Esophagus muscularis mucosa (tissue), 4 donors: ENCODE data around the gene IL17RD. TPM values are rescaled to one million over a fixed set of nuclear protein-coding genes. Genes with fewer than 3 reads are reported as not detected.

Source experiments
- DNase-seq: peaks from one replicate; pipeline ENCODE4 v3.0.0-alpha.2; 2017; ENCODE audit errors: extremely low spot score
- H3K27ac ChIP-seq, 4 donors: fragments of 200-600 bp; sonication (generic); replicated peaks in 1 of 4; 1 replicate in 3 of 4; 2 replicates in 1 of 4; pipeline ENCODE4 v1.5.1; 2016 to 2019; ENCODE audit warnings: mild to moderate bottlenecking in 1 of 4
- H3K27me3 ChIP-seq, 4 donors: fragments of 200-600 bp; sonication (generic); one replicate each; pipeline versions ENCODE4 v1.5.1 to v1.6.0; 2016 to 2019
- H3K36me3 ChIP-seq, 4 donors: fragments of 200-600 bp; sonication (generic); one replicate each; pipeline ENCODE4 v1.5.1; 2016 to 2019
- H3K4me1 ChIP-seq, 4 donors: fragments of 200-600 bp; sonication (generic); one replicate each; pipeline ENCODE4 v1.5.1; 2016 to 2019
- H3K4me3 ChIP-seq, 4 donors: fragments of 200-600 bp; sonication (generic); 1 replicate in 2 of 4; 2 replicates in 2 of 4; pipeline ENCODE4 v1.5.1; 2016 to 2019; ENCODE audit warnings: mild to moderate bottlenecking in 4 of 4, moderate library complexity in 1 of 4
- H3K9me3 ChIP-seq, 4 donors: fragments of 200-600 bp; sonication (generic); 1 replicate in 3 of 4; 2 replicates in 1 of 4; pipeline ENCODE4 v1.5.1; 2016 to 2019
- EP300 ChIP-seq: sonication (generic); formaldehyde crosslinking; IDR thresholded peaks from one replicate; pipeline ENCODE4 v1.6.1; 2017; ENCODE audit warnings: antibody characterized with exemption
- POLR2A ChIP-seq: fragments of 450-650 bp; IDR thresholded peaks from one replicate; pipeline ENCODE4 v1.6.1; 2017; ENCODE audit warnings: antibody characterized with exemption, moderate library complexity, mild to moderate bottlenecking, low read depth
- POLR2AphosphoS5 ChIP-seq, 2 donors: sonication (generic); formaldehyde crosslinking; IDR thresholded peaks; one replicate each; pipeline ENCODE4 v1.6.1; 2017; ENCODE audit warnings: antibody characterized with exemption in 2 of 2
- WGBS: methylation state at CpG from one replicate; pipeline ENCODE4 v1.1.5; 2018; 5-methylcytosine and 5-hydroxymethylcytosine counted together
- intact Hi-C: fragments of 100-400 bp; cut with DNase I; formaldehyde crosslinking; loops from one replicate; pipeline ENCODE4 v1.15.1; 2023
- total RNA-seq, 4 donors: library from RNA; depleted of rRNA; stranded (reverse); fragments of >200 nt; gene quantifications; one replicate each; pipeline versions ENCODE4 v1.1.0 to v1.2.1, GENCODE V29; 2016
- TF ChIP-seq, protein P1 (sequence below), 3 experiments: fragments of 200-600 bp in 2 of 3; fragments of 450-650 bp in 1 of 3; sonication (generic) in 2 of 3; IDR thresholded peaks; one replicate each; pipeline ENCODE4 v1.5.1; 2017 to 2019; ENCODE audit warnings: antibody characterized with exemption in 3 of 3, mild to moderate bottlenecking in 2 of 3, moderate library complexity in 1 of 3

The IL17RD gene
- total RNA-seq, 4 donors from 2014 or later = 6.1 to 13.2 (median 9.5) TPM

GRCh38 chr3:57041674-57042073 is 123.5 kb downstream of the IL17RD start:
- no peaks in the 10 kb centered on the region for H3K9me3 ChIP-seq
- intact Hi-C loops = no loop called here
- WGBS = 90% methylated on average over 3 of the region's 6 CpGs
- no peaks in the 10 kb centered on the region for H3K27me3 ChIP-seq
- H3K4me3 ChIP-seq = no peak overlapping the region
- TF ChIP-seq POLR2AphosphoS5 (IDR thresholded peaks at IDR 0.05) (no peak), POLR2A (no peak), EP300 (no peak)
- TF ChIP-seq, protein P1, sequence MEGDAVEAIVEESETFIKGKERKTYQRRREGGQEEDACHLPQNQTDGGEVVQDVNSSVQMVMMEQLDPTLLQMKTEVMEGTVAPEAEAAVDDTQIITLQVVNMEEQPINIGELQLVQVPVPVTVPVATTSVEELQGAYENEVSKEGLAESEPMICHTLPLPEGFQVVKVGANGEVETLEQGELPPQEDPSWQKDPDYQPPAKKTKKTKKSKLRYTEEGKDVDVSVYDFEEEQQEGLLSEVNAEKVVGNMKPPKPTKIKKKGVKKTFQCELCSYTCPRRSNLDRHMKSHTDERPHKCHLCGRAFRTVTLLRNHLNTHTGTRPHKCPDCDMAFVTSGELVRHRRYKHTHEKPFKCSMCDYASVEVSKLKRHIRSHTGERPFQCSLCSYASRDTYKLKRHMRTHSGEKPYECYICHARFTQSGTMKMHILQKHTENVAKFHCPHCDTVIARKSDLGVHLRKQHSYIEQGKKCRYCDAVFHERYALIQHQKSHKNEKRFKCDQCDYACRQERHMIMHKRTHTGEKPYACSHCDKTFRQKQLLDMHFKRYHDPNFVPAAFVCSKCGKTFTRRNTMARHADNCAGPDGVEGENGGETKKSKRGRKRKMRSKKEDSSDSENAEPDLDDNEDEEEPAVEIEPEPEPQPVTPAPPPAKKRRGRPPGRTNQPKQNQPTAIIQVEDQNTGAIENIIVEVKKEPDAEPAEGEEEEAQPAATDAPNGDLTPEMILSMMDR (IDR thresholded peaks at IDR 0.05) = no peak
- H3K36me3 ChIP-seq = no peaks in the 10 kb centered on the region
- H3K27ac ChIP-seq = no peak overlapping the region
- DNase-seq = no peak
- H3K4me1 ChIP-seq = peaks cover 9 to 22% (median 16%) of the 10 kb centered on the region in 4 donors

Other genes starting within 250 kb of the IL17RD start
- under 1 TPM in 1 of 4 donors, not detected in 3; 0.13 TPM for gene SPATA12, start 104.7 kb downstream of the IL17RD start, total RNA-seq
- under 1 TPM in 3 of 4 donors, not detected in 1; 0.52 to 0.86 (median 0.83) TPM for gene HESX1, start 34.6 kb upstream of the IL17RD start, total RNA-seq
- gene APPL1, start 62.4 kb upstream of the IL17RD start, total RNA-seq = 10 to 100 TPM; 41.1 to 53.2 (median 46.9) TPM
- gene ASB14, start 127.3 kb upstream of the IL17RD start, total RNA-seq = not detected